Daoy (cell line): Measurements from ENCODE around the gene TMEM191B. TPM values are rescaled to one million over a fixed set of nuclear protein-coding genes. Genes with fewer than 3 reads are reported as not detected.
"Not testable (repeated sequence)": the region's sequence is repeated elsewhere in the genome, so short reads cannot be mapped to it uniquely, and the experiment has no call there.

Experiments used
- DNase-seq: peaks from one replicate; pipeline ENCODE4 v3.0.0-alpha.2; 2015; ENCODE audit warnings: low read depth
- total RNA-seq: library from RNA; depleted of rRNA; stranded (reverse); fragments of >200 nt; shearing (Covaris generic); gene quantifications from 2 replicates; pipeline ENCODE4 v1.2.3, GENCODE V29; 2014; rRNA removed

Gene TMEM191B
- total RNA-seq, 1 experiment from 2014 or later = not detected

GRCh38 chr22:18558516-18558915, 30.9 kb downstream of the TMEM191B start:
- DNase-seq = not testable (repeated sequence)

GRCh38 chr22:18558939-18559338, 31.3 kb downstream of the TMEM191B start:
- not testable (repeated sequence) for DNase-seq

GRCh38 chr22:18560099-18560974, 32.7 kb downstream of the TMEM191B start:
- not testable (repeated sequence) for DNase-seq

GRCh38 chr22:18570509-18571246, 43.1 kb downstream of the TMEM191B start:
- not testable (repeated sequence) for DNase-seq

GRCh38 chr22:18573483-18574164, 46.0 kb downstream of the TMEM191B start:
- not testable (repeated sequence) for DNase-seq

- not testable (repeated sequence) for DNase-seq
Measured at GRCh38 chr22:18574555-18574954, 47.0 kb downstream of the TMEM191B start.

- not testable (repeated sequence) for DNase-seq
Measured at GRCh38 chr22:18575686-18576085, 48.1 kb downstream of the TMEM191B start.

GRCh38 chr22:18577090-18577818, 49.7 kb downstream of the TMEM191B start:
- DNase-seq = not testable (repeated sequence)

- DNase-seq = not testable (repeated sequence)
Measured at GRCh38 chr22:18577847-18578246, 50.2 kb downstream of the TMEM191B start.

Other genes starting within 250 kb of the TMEM191B start
- gene GGTLC3, start 9.6 kb upstream of the TMEM191B start, total RNA-seq = not detected in 2 replicates
- 0.21 and 0.91 TPM in 2 replicates for gene RIMBP3, start 84.1 kb downstream of the TMEM191B start, total RNA-seq